T-helper 2 cell treated with Interferon-gamma antibody and Interleukin-4, amounts not matched to agents 100 ng/mL and 5 ng/mL, for 36 hours (primary cell): ENCODE data around the gene UBE2D4. TPM values are rescaled to one million over a fixed set of nuclear protein-coding genes. Genes with fewer than 3 reads are reported as not detected.

Experiments used
- total RNA-seq: library from RNA; stranded (reverse); gene quantifications from 2 replicates; pipeline ENCODE4 v1.2.3, GENCODE V29; 2022

Gene UBE2D4
- total RNA-seq, 1 donor from 2014 or later: 10.3 TPM

Other genes with a start within 250 kb of the UBE2D4 start
- gene COA1, start 196.9 kb upstream of the UBE2D4 start, total RNA-seq: 51.1 and 53.5 TPM in 2 replicates
- 25.5 and 28.6 TPM in 2 replicates for gene BLVRA, start 167.8 kb upstream of the UBE2D4 start, total RNA-seq
- gene MRPS24, start 56.9 kb upstream of the UBE2D4 start, total RNA-seq: 83.6 TPM in 2 replicates
- gene URGCP, start 19.8 kb upstream of the UBE2D4 start, total RNA-seq: 22.6 and 23.0 TPM in 2 replicates
- gene SPDYE1, start 71.5 kb downstream of the UBE2D4 start, total RNA-seq: not detected in 2 replicates
- 166 and 173 TPM in 2 replicates for gene DBNL, start 118.3 kb downstream of the UBE2D4 start, total RNA-seq
- gene PGAM2, start 139.1 kb downstream of the UBE2D4 start, total RNA-seq: 0.89 TPM in 2 replicates
- 31.1 and 38.0 TPM in 2 replicates for gene POLM, start 156.1 kb downstream of the UBE2D4 start, total RNA-seq
- gene AEBP1, start 177.9 kb downstream of the UBE2D4 start, total RNA-seq: 19.0 and 21.4 TPM in 2 replicates
- 141 and 142 TPM in 2 replicates for gene POLD2, start 197.1 kb downstream of the UBE2D4 start, total RNA-seq
- not detected in 2 replicates for gene MYL7, start 214.9 kb downstream of the UBE2D4 start, total RNA-seq